ENCODE data around the gene C21orf58. TPM values are rescaled to one million over a fixed set of nuclear protein-coding genes. Genes with fewer than 3 reads are reported as not detected.

The C21orf58 gene
- total and polyA plus RNA-seq, 2 experiments from 2014 or later, result 2.6 to 6.8 TPM

DNA sequence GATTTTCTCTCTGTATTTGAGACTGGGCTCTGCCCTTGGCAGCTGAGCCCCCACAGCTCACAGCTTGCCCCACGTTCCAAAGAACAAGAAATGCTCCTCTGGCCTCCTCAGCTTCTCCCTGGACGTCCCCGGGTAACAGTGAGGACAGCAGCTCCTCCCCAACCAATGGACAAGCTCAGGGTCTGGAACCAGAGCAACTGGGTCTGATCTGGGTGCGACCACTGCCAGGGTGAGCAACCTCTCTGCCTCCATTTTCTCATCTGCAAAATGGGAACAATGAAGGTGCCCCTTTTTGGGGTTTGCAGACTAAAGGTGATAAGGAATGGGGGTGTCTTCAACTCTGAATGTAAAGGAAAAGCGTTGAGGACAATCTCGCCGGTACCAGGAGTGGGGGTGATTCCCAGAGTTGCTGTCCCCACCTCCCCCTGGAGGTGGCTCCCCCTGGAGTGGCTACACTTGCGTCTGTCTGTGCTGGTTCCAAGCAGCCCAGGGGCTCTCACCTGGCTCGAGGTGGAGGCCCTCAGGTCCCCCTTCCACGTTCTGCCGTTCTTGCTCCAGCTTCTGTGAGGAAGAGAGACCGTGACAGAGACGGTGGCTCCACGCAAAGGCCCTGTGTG is 6.9 kb downstream of the C21orf58 start:
- TF ChIP-seq EZH2 (IDR thresholded peaks at IDR 0.05; ENCODE audit: borderline replicate concordance), result no peak
- TF ChIP-seq EZH2phosphoT487 (IDR thresholded peaks at IDR 0.05; ENCODE audit: low read depth, severe bottlenecking, unreplicated experiment), result no peak
- TF ChIP-seq CTCF (IDR thresholded peaks at IDR 0.05; ENCODE audit: poor library complexity), result no peak
- no peaks in the 10 kb centered on the region for H3K4me1 ChIP-seq (ENCODE audit: insufficient read depth)
- peaks cover 20% of the 10 kb centered on the region for H3K79me2 ChIP-seq
- H3K27me3 ChIP-seq, result no peaks in the 10 kb centered on the region
- H2AFZ ChIP-seq, result no peak overlapping the region
- H3K9me2 ChIP-seq (replicated peaks; ENCODE audit: insufficient read depth), result no peaks in the 10 kb centered on the region
- H3K9me3 ChIP-seq (ENCODE audit: low read depth), result no peaks in the 10 kb centered on the region
- 96% methylated on average over 14 of the region's 14 CpGs for WGBS (ENCODE audit: low lambda C conversion rate, missing lambda C conversion rate)
- H3K4me3 ChIP-seq, result no peak overlapping the region
- DNase-seq (ENCODE audit: low spot score), result no peak
- H3K4me2 ChIP-seq, result no peak overlapping the region
- no peak overlapping the region for H3K27ac ChIP-seq
- H4K20me1 ChIP-seq (ENCODE audit: insufficient read depth, poor library complexity, severe bottlenecking), result no peaks in the 10 kb centered on the region
- no peaks in the 10 kb centered on the region for H3K36me3 ChIP-seq (replicated peaks; ENCODE audit: insufficient read depth, low read depth)

- Histone ChIP-seq H2AFZ (no peak overlapping the region), H3K4me3 (no peak overlapping the region), H3K4me2 (no peak overlapping the region), H3K27ac (no peak overlapping the region), H3K27me3 (no peaks in the 10 kb centered on the region), H3K79me2 (peaks cover 3% of the 10 kb centered on the region), H4K20me1 (ENCODE audit: insufficient read depth, poor library complexity, severe bottlenecking) (no peaks in the 10 kb centered on the region), H3K9me2 (replicated peaks; ENCODE audit: insufficient read depth) (no peaks in the 10 kb centered on the region), H3K4me1 (ENCODE audit: insufficient read depth) (no peaks in the 10 kb centered on the region), H3K36me3 (replicated peaks; ENCODE audit: insufficient read depth, low read depth) (no peaks in the 10 kb centered on the region), H3K9me3 (ENCODE audit: low read depth) (no peaks in the 10 kb centered on the region)
- WGBS (ENCODE audit: low lambda C conversion rate, missing lambda C conversion rate), result 98% methylated on average over 20 of the region's 22 CpGs
- no peak for TF ChIP-seq EZH2phosphoT487 (IDR thresholded peaks at IDR 0.05; ENCODE audit: low read depth, severe bottlenecking, unreplicated experiment)
- TF ChIP-seq CTCF (IDR thresholded peaks at IDR 0.05; ENCODE audit: poor library complexity), result no peak
- no peak for TF ChIP-seq EZH2 (IDR thresholded peaks at IDR 0.05; ENCODE audit: borderline replicate concordance)
- no peak for DNase-seq (ENCODE audit: low spot score)
These were observed 9.1 kb downstream of the C21orf58 start for GRCh38 chr21:46314441-46315020.

- 98% methylated on average over 5 of the region's 5 CpGs for whole genome bisulfite sequencing (ENCODE audit: low lambda C conversion rate, missing lambda C conversion rate)
These were observed 10.7 kb downstream of the C21orf58 start for GRCh38 chr21:46312949-46313348.

More at GRCh38 chr21:46312949-46313348, 10.7 kb downstream of the C21orf58 start:
- Histone ChIP-seq H3K4me3 (no peak overlapping the region), H3K27ac (no peak overlapping the region), H3K9me3 (ENCODE audit: low read depth) (no peaks in the 10 kb centered on the region), H2AFZ (no peak overlapping the region), H3K79me2 (no peaks in the 10 kb centered on the region), H3K4me2 (no peak overlapping the region), H3K9me2 (replicated peaks; ENCODE audit: insufficient read depth) (no peaks in the 10 kb centered on the region), H4K20me1 (ENCODE audit: insufficient read depth, poor library complexity, severe bottlenecking) (no peaks in the 10 kb centered on the region), H3K36me3 (replicated peaks; ENCODE audit: insufficient read depth, low read depth) (no peaks in the 10 kb centered on the region), H3K4me1 (ENCODE audit: insufficient read depth) (no peaks in the 10 kb centered on the region), H3K27me3 (no peaks in the 10 kb centered on the region)
- TF ChIP-seq EZH2phosphoT487 (IDR thresholded peaks at IDR 0.05; ENCODE audit: low read depth, severe bottlenecking, unreplicated experiment) (no peak), EZH2 (IDR thresholded peaks at IDR 0.05; ENCODE audit: borderline replicate concordance) (no peak), CTCF (IDR thresholded peaks at IDR 0.05; ENCODE audit: poor library complexity) (no peak)
- no peak for DNase-seq (ENCODE audit: low spot score)
